ENCODE data around the gene NAPSA.
"Not testable (repeated sequence)": the region's sequence is repeated elsewhere in the genome, so short reads cannot be mapped to it uniquely, and the experiment has no call there.

DNA sequence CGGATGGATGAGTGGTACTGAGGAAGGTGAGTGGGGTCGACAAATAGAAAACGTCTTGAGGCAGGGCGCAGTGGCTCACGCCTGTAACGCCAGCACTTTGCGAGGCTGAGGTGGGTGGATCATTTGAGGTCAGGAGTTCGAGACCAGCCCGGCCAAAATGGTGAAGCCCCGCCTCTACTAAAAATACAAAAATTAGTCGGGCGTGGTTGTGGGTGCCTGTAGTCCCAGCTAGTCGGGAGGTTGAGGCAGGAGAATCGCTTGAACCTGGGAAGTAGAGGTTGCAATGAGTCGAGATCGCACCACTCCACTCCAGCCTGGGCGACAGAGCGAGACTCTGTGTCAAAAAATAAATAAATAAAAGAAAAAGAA, 35.5 kb downstream of the NAPSA start:
- TF ChIP-seq, protein P1, sequence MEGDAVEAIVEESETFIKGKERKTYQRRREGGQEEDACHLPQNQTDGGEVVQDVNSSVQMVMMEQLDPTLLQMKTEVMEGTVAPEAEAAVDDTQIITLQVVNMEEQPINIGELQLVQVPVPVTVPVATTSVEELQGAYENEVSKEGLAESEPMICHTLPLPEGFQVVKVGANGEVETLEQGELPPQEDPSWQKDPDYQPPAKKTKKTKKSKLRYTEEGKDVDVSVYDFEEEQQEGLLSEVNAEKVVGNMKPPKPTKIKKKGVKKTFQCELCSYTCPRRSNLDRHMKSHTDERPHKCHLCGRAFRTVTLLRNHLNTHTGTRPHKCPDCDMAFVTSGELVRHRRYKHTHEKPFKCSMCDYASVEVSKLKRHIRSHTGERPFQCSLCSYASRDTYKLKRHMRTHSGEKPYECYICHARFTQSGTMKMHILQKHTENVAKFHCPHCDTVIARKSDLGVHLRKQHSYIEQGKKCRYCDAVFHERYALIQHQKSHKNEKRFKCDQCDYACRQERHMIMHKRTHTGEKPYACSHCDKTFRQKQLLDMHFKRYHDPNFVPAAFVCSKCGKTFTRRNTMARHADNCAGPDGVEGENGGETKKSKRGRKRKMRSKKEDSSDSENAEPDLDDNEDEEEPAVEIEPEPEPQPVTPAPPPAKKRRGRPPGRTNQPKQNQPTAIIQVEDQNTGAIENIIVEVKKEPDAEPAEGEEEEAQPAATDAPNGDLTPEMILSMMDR (optimal IDR thresholded peaks at IDR 0.05 in 1 of 3, IDR thresholded peaks at IDR 0.05 in 1 of 3, conservative IDR thresholded peaks at IDR 0.05 in 1 of 3; ENCODE audit: extremely low read depth in 1 of 3, insufficient read depth in 2 of 3, low read length in 3 of 3) = not testable (repeated sequence)
- not testable (repeated sequence) for TF ChIP-seq EZH2 (IDR thresholded peaks at IDR 0.05; ENCODE audit: low read length)
